NCI-H2227 (cell line): Measurements from ENCODE around the gene PDE4B.

Source experiments
- DNase-seq: peaks from one replicate; lab custom pipeline; 2025; ENCODE audit not compliant: unreplicated experiment; lab: John Stamatoyannopoulos, UW

The PDE4B gene

GRCh38 chr1:66220477-66220876 is 427.8 kb downstream of the PDE4B start:
- DNase-seq = no peak

- DNase-seq = no peak
Measured at GRCh38 chr1:66223681-66224080, 431.0 kb downstream of the PDE4B start.

GRCh38 chr1:66226985-66227384 is 434.3 kb downstream of the PDE4B start:
- DNase-seq = no peak

- DNase-seq = no peak
Measured at GRCh38 chr1:66227966-66228365, 435.3 kb downstream of the PDE4B start.

GRCh38 chr1:66231217-66231616 is 438.5 kb downstream of the PDE4B start:
- DNase-seq = no peak

GRCh38 chr1:66231681-66232463 is 439.2 kb downstream of the PDE4B start:
- DNase-seq = no peak

GRCh38 chr1:66237042-66237441 is 444.3 kb downstream of the PDE4B start:
- no peak for DNase-seq

GRCh38 chr1:66237722-66238479 is 445.2 kb downstream of the PDE4B start:
- no peak for DNase-seq

- no peak for DNase-seq
Measured at GRCh38 chr1:66239834-66240233, 447.1 kb downstream of the PDE4B start.

- no peak for DNase-seq
Measured at GRCh38 chr1:66240491-66241484, 448.1 kb downstream of the PDE4B start.

GRCh38 chr1:66242646-66243547 is 450.2 kb downstream of the PDE4B start:
- peak; percentile 93 for DNase-seq

GRCh38 chr1:66243548-66244130 is 450.9 kb downstream of the PDE4B start:
- DNase-seq = no peak

- DNase-seq = no peak
Measured at GRCh38 chr1:66244429-66244828, 451.7 kb downstream of the PDE4B start.

- DNase-seq = no peak
Measured at GRCh38 chr1:66245691-66246090, 453.0 kb downstream of the PDE4B start.

- no peak for DNase-seq
Measured at GRCh38 chr1:66246351-66247269, 453.9 kb downstream of the PDE4B start.

- DNase-seq = no peak
Measured at GRCh38 chr1:66247415-66248208, 454.9 kb downstream of the PDE4B start.

- DNase-seq = no peak
Measured at GRCh38 chr1:66248257-66248656, 455.6 kb downstream of the PDE4B start.

- DNase-seq = no peak
Measured at GRCh38 chr1:66248746-66249145, 456.1 kb downstream of the PDE4B start.
